RPMI8226 (cell line): ENCODE results near the gene ACTL7A.
"Not testable (repeated sequence)": the region's sequence is repeated elsewhere in the genome, so short reads cannot be mapped to it uniquely, and the experiment has no call there.

Experiments used
- DNase-seq: peaks from one replicate; pipeline ENCODE4 v3.0.0-alpha.2; 2015

ACTL7A gene

GRCh38 chr9:108880738-108881316 lies 18.8 kb downstream of the ACTL7A start:
- no peak for DNase-seq

- no peak for DNase-seq
These were observed 20.2 kb downstream of the ACTL7A start for GRCh38 chr9:108882052-108882888.

GRCh38 chr9:108883085-108883484 lies 21.0 kb downstream of the ACTL7A start:
- DNase-seq, result no peak

- DNase-seq, result no peak
These were observed 22.6 kb downstream of the ACTL7A start for GRCh38 chr9:108884701-108885100.

- peak; percentile 69 for DNase-seq
These were observed 23.7 kb downstream of the ACTL7A start for GRCh38 chr9:108885643-108886348.

GRCh38 chr9:108886594-108887271 lies 24.7 kb downstream of the ACTL7A start:
- not testable (repeated sequence) for DNase-seq

GRCh38 chr9:108889649-108890067 lies 27.6 kb downstream of the ACTL7A start:
- DNase-seq, result no peak

GRCh38 chr9:108894225-108894997 lies 32.3 kb downstream of the ACTL7A start:
- DNase-seq, result no peak

GRCh38 chr9:108897324-108898096 lies 35.4 kb downstream of the ACTL7A start:
- no peak for DNase-seq

- DNase-seq, result not testable (repeated sequence)
These were observed 37.1 kb downstream of the ACTL7A start for GRCh38 chr9:108899023-108899695.

- no peak for DNase-seq
These were observed 38.1 kb downstream of the ACTL7A start for GRCh38 chr9:108900176-108900575.

- DNase-seq, result no peak
These were observed 41.5 kb downstream of the ACTL7A start for GRCh38 chr9:108903420-108904103.

GRCh38 chr9:108904161-108904560 lies 42.1 kb downstream of the ACTL7A start:
- DNase-seq, result no peak

GRCh38 chr9:108905494-108905893 lies 43.4 kb downstream of the ACTL7A start:
- DNase-seq, result no peak

- no peak for DNase-seq
These were observed 48.3 kb downstream of the ACTL7A start for GRCh38 chr9:108910402-108910801.

- no peak for DNase-seq
These were observed 48.8 kb downstream of the ACTL7A start for GRCh38 chr9:108910914-108911313.

- DNase-seq, result no peak
These were observed 49.8 kb downstream of the ACTL7A start for GRCh38 chr9:108911820-108912219.
